Cardiac fibroblast (primary cell): ENCODE results near the gene ANKS3.
A peak's percentile ranks its signal among the peaks of the same experiment; 100 is the strongest.

Experiments
- DNase-seq, 2 donors: peaks; one replicate each; pipeline versions ENCODE4 v3.0.0 to v3.0.0-alpha.2; 2010; ENCODE audit warnings: low read depth in 2 of 2
- H3K4me3 ChIP-seq, 2 donors: replicated peaks in 1 of 2; 1 replicate in 1 of 2; 2 replicates in 1 of 2; pipeline ENCODE4 v1.5.1; 2011; ENCODE audit warnings: low read depth in 2 of 2, low read length in 2 of 2, mild to moderate bottlenecking in 2 of 2, moderate library complexity in 1 of 2
- TF ChIP-seq, protein P1 (sequence below): IDR thresholded peaks from one replicate; pipeline ENCODE4 v1.5.1; 2011; ENCODE audit warnings: low read depth, mild to moderate bottlenecking, low read length, inconsistent platforms

Gene ANKS3

GRCh38 chr16:4775005-4775404, 40.9 kb upstream of the ANKS3 start:
- no peak overlapping the region for H3K4me3 ChIP-seq
- TF ChIP-seq, protein P1, sequence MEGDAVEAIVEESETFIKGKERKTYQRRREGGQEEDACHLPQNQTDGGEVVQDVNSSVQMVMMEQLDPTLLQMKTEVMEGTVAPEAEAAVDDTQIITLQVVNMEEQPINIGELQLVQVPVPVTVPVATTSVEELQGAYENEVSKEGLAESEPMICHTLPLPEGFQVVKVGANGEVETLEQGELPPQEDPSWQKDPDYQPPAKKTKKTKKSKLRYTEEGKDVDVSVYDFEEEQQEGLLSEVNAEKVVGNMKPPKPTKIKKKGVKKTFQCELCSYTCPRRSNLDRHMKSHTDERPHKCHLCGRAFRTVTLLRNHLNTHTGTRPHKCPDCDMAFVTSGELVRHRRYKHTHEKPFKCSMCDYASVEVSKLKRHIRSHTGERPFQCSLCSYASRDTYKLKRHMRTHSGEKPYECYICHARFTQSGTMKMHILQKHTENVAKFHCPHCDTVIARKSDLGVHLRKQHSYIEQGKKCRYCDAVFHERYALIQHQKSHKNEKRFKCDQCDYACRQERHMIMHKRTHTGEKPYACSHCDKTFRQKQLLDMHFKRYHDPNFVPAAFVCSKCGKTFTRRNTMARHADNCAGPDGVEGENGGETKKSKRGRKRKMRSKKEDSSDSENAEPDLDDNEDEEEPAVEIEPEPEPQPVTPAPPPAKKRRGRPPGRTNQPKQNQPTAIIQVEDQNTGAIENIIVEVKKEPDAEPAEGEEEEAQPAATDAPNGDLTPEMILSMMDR: no peak
- DNase-seq: no peak

DNA sequence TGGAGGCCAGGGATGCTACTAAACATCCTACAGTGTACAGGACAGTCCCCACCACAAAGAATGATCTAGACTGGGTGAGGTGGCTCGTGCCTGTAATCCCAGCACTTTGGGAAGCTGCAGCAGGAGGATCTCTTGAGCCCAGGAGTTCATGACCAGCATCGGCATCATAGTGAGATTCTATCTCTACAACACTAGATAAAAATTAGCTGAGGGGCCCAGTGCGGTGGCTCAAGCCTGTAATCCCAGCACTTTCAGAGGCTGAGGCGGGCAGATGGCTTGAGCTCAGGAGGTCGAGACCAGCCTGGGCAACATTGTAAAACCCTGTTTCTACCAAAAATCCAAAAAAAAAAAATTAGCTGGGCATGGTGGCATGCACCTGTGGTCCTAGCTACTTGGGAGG, 38.3 kb upstream of the ANKS3 start:
- DNase-seq: no peak
- TF ChIP-seq, protein P1: no peak
- no peak overlapping the region for H3K4me3 ChIP-seq

- no peak for DNase-seq
- H3K4me3 ChIP-seq: no peak overlapping the region
- TF ChIP-seq, protein P1: no peak
Measured at GRCh38 chr16:4771646-4772045, 37.6 kb upstream of the ANKS3 start.

- H3K4me3 ChIP-seq: peak overlapping the region in 1 of 2 donors; percentile 65
- TF ChIP-seq, protein P1: no peak
- DNase-seq: no peak
Measured at GRCh38 chr16:4769306-4769638, 35.2 kb upstream of the ANKS3 start.

DNA sequence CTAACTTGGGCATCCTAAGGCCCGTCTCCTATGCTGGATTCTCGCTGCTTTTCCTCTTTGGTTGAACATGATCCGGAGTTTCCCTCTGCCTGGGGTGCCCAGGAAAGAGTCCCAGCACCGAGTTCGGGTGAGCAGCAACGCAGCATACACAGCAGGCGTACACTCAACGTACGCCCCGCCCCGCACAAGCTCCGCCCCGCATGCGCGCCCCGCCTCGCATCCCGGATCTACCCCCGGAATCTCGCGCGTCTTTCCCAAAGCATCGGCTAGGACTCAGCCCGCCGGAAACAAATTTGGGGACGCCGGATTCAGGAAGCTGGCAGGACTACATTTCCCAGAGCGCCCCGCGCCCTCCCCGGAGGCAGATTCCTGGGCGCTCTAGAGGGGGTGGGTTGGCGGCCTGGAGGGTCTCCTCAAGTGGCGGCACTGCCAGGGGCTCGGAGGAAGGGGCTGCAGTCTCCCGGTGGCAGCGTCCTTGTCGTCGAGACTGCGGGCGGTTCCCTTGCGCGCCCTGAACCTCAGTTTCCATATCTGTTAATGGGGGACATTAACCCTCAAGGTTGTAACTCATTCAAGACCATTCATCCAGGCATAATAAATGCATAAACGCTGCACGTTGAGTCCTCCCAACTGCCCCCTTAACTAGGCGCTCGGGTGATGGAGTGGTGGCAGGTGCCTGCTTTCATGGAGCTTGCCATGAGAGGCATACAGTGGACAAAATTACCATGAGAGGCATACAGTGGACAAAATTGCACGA, 34.7 kb upstream of the ANKS3 start:
- TF ChIP-seq, protein P1: no peak
- peak; percentile 95 to 96 for DNase-seq
- peak overlapping the region; percentile 66 to 67 for H3K4me3 ChIP-seq

GRCh38 chr16:4767872-4768548, 33.9 kb upstream of the ANKS3 start:
- peak; percentile 14 to 57 for DNase-seq

More at GRCh38 chr16:4767872-4768548, 33.9 kb upstream of the ANKS3 start:
- TF ChIP-seq, protein P1: no peak
- H3K4me3 ChIP-seq: peak overlapping the region; percentile 66 to 67
